Stomach (tissue), 9 donors: ENCODE data around the gene C20orf141. TPM values are rescaled to one million over a fixed set of nuclear protein-coding genes. Genes with fewer than 3 reads are reported as not detected.
"Not testable (repeated sequence)": the region's sequence is repeated elsewhere in the genome, so short reads cannot be mapped to it uniquely, and the experiment has no call there.

ENCODE experiments used
- DNase-seq, 2 donors: peaks; one replicate each; pipeline versions ENCODE4 v3.0.0 to v3.0.0-alpha.2; 2013 to 2019
- H3K27ac ChIP-seq, 5 donors: fragments of 200-600 bp in 4 of 5; sonication (generic) in 4 of 5; one replicate each; pipeline ENCODE4 v1.5.1; 2013 to 2019; ENCODE audit warnings: mild to moderate bottlenecking in 1 of 5, moderate library complexity in 1 of 5
- H3K27me3 ChIP-seq, 3 donors: fragments of 200-600 bp; sonication (generic); one replicate each; pipeline ENCODE4 v1.5.1; 2017 to 2019; ENCODE audit warnings: mixed run types in 1 of 3
- H3K36me3 ChIP-seq, 4 donors: fragments of 200-600 bp; sonication (generic); 1 replicate in 3 of 4; 2 replicates in 1 of 4; pipeline ENCODE4 v1.5.1; 2016 to 2019
- H3K4me1 ChIP-seq, 4 donors: fragments of 200-600 bp; sonication (generic); one replicate each; pipeline ENCODE4 v1.5.1; 2016 to 2019
- H3K4me3 ChIP-seq, 4 donors: fragments of 200-600 bp; sonication (generic) in 3 of 4; one replicate each; pipeline ENCODE4 v1.5.1; 2016 to 2019; ENCODE audit warnings: mild to moderate bottlenecking in 1 of 4
- H3K9me3 ChIP-seq, 4 donors: fragments of 200-600 bp; sonication (generic); one replicate each; pipeline ENCODE4 v1.5.1; 2016 to 2019
- CTCF ChIP-seq, 7 experiments: fragments of 450-650 bp in 4 of 7; fragments of 200-600 bp in 3 of 7; sonication (generic) in 3 of 7; IDR thresholded peaks; one replicate each; pipeline ENCODE4 v1.5.1; 2016 to 2019; ENCODE audit warnings: antibody characterized with exemption in 7 of 7, control low read depth in 2 of 7, mild to moderate bottlenecking in 1 of 7
- EP300 ChIP-seq: sonication (generic); formaldehyde crosslinking; IDR thresholded peaks from one replicate; pipeline ENCODE4 v1.6.1; 2017; ENCODE audit warnings: antibody characterized with exemption
- POLR2A ChIP-seq, 4 donors: fragments of 450-650 bp; IDR thresholded peaks; one replicate each; pipeline ENCODE4 v1.6.1; 2016; ENCODE audit warnings: antibody characterized with exemption in 4 of 4, control low read depth in 2 of 4, mild to moderate bottlenecking in 1 of 4, moderate library complexity in 1 of 4
- POLR2AphosphoS5 ChIP-seq, 3 donors: sonication (generic); formaldehyde crosslinking; IDR thresholded peaks; one replicate each; pipeline ENCODE4 v1.6.1; 2016; ENCODE audit warnings: antibody characterized with exemption in 3 of 3
- WGBS, 5 donors: extraction: QIAGEN DNeasy Blood & Tissue Kit in 3 of 5; methylation state at CpG; one replicate each; pipeline versions ENCODE4 v1.1.5 to v1.1.7; 2013 to 2018; 5-methylcytosine and 5-hydroxymethylcytosine counted together
- intact Hi-C: fragments of 100-400 bp; cut with DNase I; formaldehyde crosslinking; loops from one replicate; pipeline ENCODE4 v1.15.1; 2023; ENCODE audit warnings: low total_unique reads
- polyA plus RNA-seq, 3 donors: library from polyadenylated mRNA; stranded (reverse); fragments of 200-250 nt; gene quantifications; one replicate each; pipeline ENCODE4 v1.2.3, GENCODE V29; 2013
- total RNA-seq, 5 donors: library from RNA; depleted of rRNA; stranded (reverse); fragments of >200 nt; gene quantifications; one replicate each; pipeline versions ENCODE4 v1.1.0 to v1.2.3, GENCODE V29; 2014 to 2016
- donor health status: healthy with polysubstance abuse.
- donor health status: Bipolar disorder and iron deficiency.
- donor health status: healthy.

The C20orf141 gene
- total and polyA plus RNA-seq, 8 donors, result not detected

DNA sequence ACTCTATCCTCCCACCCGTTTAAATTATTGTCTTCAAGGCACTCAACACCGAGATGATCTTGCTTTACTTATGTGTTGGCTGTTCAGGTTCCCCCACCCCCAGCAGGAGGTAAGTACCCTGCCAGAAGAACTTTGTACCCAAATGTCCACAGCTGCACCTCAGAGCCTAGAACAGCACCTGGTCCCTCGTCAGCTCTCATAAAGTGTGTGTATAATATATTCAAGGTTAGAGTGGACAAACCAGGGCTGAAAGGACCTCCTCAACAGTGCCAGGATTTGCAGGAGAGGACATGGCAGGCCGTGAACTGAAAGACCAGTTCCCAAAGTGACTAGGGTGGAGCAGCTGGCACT, 8.5 kb upstream of the C20orf141 start:
- no peak for TF ChIP-seq POLR2A (IDR thresholded peaks at IDR 0.05)
- no peak for TF ChIP-seq EP300
- no peak for TF ChIP-seq CTCF (IDR thresholded peaks at IDR 0.05)
- TF ChIP-seq POLR2AphosphoS5 (IDR thresholded peaks at IDR 0.05), result no peak
- no peak for DNase-seq
- intact Hi-C loops, result no loop called here
- no peak overlapping the region for H3K4me3 ChIP-seq
- H3K27me3 ChIP-seq, result peaks cover 16 to 94% (median 48%) of the 10 kb centered on the region in 3 donors
- no peak overlapping the region for H3K27ac ChIP-seq
- peaks cover 0 to 15% (median 9%) of the 10 kb centered on the region in 4 donors for H3K4me1 ChIP-seq
- peaks cover 0 to 1% (median 0%) of the 10 kb centered on the region in 4 donors for H3K9me3 ChIP-seq
- H3K36me3 ChIP-seq, result no peaks in the 10 kb centered on the region
- WGBS, 5 donors, result 34 to 41% (median 37%) methylated on average over 4 of the region's 4 CpGs

- intact Hi-C loops, result no loop called here
- WGBS, 5 donors, result 80 to 86% (median 84%) methylated on average over 4 of the region's 4 CpGs
Measured at GRCh38 chr20:2807019-2807418, 7.8 kb upstream of the C20orf141 start.

DNA sequence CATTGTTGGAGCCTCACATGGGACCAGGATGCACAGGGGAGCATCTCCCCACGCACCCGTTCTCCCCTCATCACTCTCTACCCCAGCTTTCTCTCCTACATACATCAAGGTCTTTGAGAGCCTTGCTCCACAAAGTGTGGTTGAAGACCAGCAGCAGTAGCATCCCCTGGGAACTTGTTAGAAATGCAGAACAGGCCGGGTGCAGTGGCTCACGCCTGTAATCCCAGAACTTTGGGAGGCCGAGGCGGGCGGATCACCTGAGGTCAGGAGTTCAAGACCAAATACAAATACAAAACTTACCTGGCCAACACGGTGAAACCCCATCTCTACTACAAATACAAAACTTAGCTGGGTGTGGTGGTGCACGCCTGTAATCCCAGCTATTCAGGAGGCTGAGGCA, 6.9 kb upstream of the C20orf141 start:
- H3K36me3 ChIP-seq, H3K27ac ChIP-seq, DNase-seq, H3K4me3 ChIP-seq, intact Hi-C loops: not testable (repeated sequence)
- Histone ChIP-seq H3K4me1 (peaks cover 0 to 13% (median 8%) of the 10 kb centered on the region in 4 donors), H3K9me3 (peaks cover 0 to 15% (median 8%) of the 10 kb centered on the region in 4 donors), H3K27me3 (peaks cover 16 to 93% (median 36%) of the 10 kb centered on the region in 3 donors)
- 56 to 71% (median 60%) methylated on average over 7 to 9 of the region's 9 CpGs for WGBS, 5 donors

More at GRCh38 chr20:2807019-2807418, 7.8 kb upstream of the C20orf141 start:
- no peaks in the 10 kb centered on the region for H3K36me3 ChIP-seq
- H3K4me1 ChIP-seq, result peaks cover 0 to 13% (median 8%) of the 10 kb centered on the region in 4 donors
- no peak for DNase-seq
- no peak overlapping the region for H3K4me3 ChIP-seq
- H3K27ac ChIP-seq, result no peak overlapping the region
- H3K27me3 ChIP-seq, result peaks cover 16 to 94% (median 41%) of the 10 kb centered on the region in 3 donors
- no peak for TF ChIP-seq CTCF (IDR thresholded peaks at IDR 0.05)
- TF ChIP-seq POLR2AphosphoS5 (IDR thresholded peaks at IDR 0.05), result no peak
- TF ChIP-seq EP300, result no peak
- TF ChIP-seq POLR2A (IDR thresholded peaks at IDR 0.05), result no peak
- peaks cover 0 to 6% (median under 1%) of the 10 kb centered on the region in 4 donors for H3K9me3 ChIP-seq

DNA sequence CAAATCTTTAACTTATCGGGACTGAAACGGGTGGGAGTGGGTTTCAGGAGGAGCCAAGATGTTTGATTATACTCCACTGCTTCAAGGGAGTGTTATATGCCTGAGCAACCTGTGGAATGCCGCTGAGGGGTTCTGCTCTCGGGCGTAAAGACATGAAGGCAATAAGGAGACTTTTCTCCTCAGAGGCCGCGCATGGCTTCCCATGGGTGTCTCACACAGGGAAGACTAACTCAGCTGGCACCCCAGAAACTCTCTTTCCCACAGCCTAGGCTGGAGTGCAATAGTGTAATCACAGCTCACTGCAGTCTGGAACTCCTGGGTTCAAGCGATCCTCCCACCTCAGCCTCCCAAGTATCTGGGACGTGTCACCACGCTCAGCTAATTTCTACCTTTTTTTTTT, 5.1 kb upstream of the C20orf141 start:
- no peak for DNase-seq
- no peak for TF ChIP-seq POLR2AphosphoS5 (IDR thresholded peaks at IDR 0.05)
- TF ChIP-seq EP300, result no peak
- no peak for TF ChIP-seq CTCF (IDR thresholded peaks at IDR 0.05)
- no peak for TF ChIP-seq POLR2A (IDR thresholded peaks at IDR 0.05)
- Histone ChIP-seq H3K4me3 (no peak overlapping the region), H3K27me3 (peaks cover 11 to 81% (median 21%) of the 10 kb centered on the region in 3 donors), H3K9me3 (peaks cover 0 to 17% (median 8%) of the 10 kb centered on the region in 4 donors), H3K27ac (no peak overlapping the region), H3K4me1 (peaks cover 0 to 16% (median 8%) of the 10 kb centered on the region in 4 donors), H3K36me3 (no peaks in the 10 kb centered on the region)
- WGBS, 5 donors, result 84 to 93% (median 91%) methylated on average over 10 of the region's 10 CpGs
- intact Hi-C loops, result no loop called here

- peaks cover 0 to 17% (median 8%) of the 10 kb centered on the region in 4 donors for H3K9me3 ChIP-seq
- 71 to 93% (median 75%) methylated on average over 3 of the region's 3 CpGs for WGBS, 5 donors
- peaks cover 0 to 67% (median under 1%) of the 10 kb centered on the region in 3 donors for H3K27me3 ChIP-seq
- H3K4me1 ChIP-seq, result peaks cover 0 to 5% (median 1%) of the 10 kb centered on the region in 4 donors
- H3K36me3 ChIP-seq, result no peaks in the 10 kb centered on the region
- no peak overlapping the region for H3K4me3 ChIP-seq
- DNase-seq, result no peak
- no peak overlapping the region for H3K27ac ChIP-seq
- intact Hi-C loops, result no loop called here
- no peak for TF ChIP-seq POLR2AphosphoS5 (IDR thresholded peaks at IDR 0.05)
- no peak for TF ChIP-seq CTCF (IDR thresholded peaks at IDR 0.05)
- no peak for TF ChIP-seq POLR2A (IDR thresholded peaks at IDR 0.05)
- no peak for TF ChIP-seq EP300
Measured at GRCh38 chr20:2812189-2812588, 2.6 kb upstream of the C20orf141 start.
